Activated naive CD4-positive, alpha-beta T cell treated with anti-CD3 and anti-CD28 coated beads, Interleukin-2, amount 50 U/mL, for 72 hours (primary cell): ENCODE results near the gene CLK1. TPM values are rescaled to one million over a fixed set of nuclear protein-coding genes. Genes with fewer than 3 reads are reported as not detected.

Experiments used
- total RNA-seq, 2 donors: library from RNA; stranded (reverse); gene quantifications; one replicate each; pipeline ENCODE4 v1.2.3, GENCODE V29; 2022

Gene CLK1
- total RNA-seq, 2 donors from 2014 or later = 138 to 261 TPM

Other genes with a start within 250 kb of the CLK1 start
- gene BZW1, start 52.7 kb downstream of the CLK1 start, total RNA-seq = 100 to 1,000 TPM; 492 to 527 TPM
- 10 to 100 TPM; 62.8 to 86.4 TPM for gene PPIL3, start 24.4 kb upstream of the CLK1 start, total RNA-seq
- gene NIF3L1, start 24.7 kb upstream of the CLK1 start, total RNA-seq = 10 to 100 TPM; 17.2 to 36.7 TPM
- 10 to 100 TPM; 74.6 to 88.0 TPM for gene ORC2, start 99.0 kb upstream of the CLK1 start, total RNA-seq
- 10 to 100 TPM; 20.1 to 42.1 TPM for gene HYCC2, start 207.0 kb upstream of the CLK1 start, total RNA-seq
- gene NDUFB3, start 207.3 kb upstream of the CLK1 start, total RNA-seq = 100 to 1,000 TPM; 112 to 128 TPM